ENCODE data around the gene IZUMO2. TPM values are rescaled to one million over a fixed set of nuclear protein-coding genes. Genes with fewer than 3 reads are reported as not detected.
"Not testable (repeated sequence)": the region's sequence is repeated elsewhere in the genome, so short reads cannot be mapped to it uniquely, and the experiment has no call there.

Gene IZUMO2
- total RNA-seq, 1 experiment from 2014 or later, result not detected

- intact Hi-C loops (cut with micrococcal nuclease; ENCODE audit: unreplicated experiment); H3K4me1 ChIP-seq (ENCODE audit: control insufficient read depth, insufficient read depth, low read length); H3K27me3 ChIP-seq (ENCODE audit: control insufficient read depth, insufficient read depth, low read length); H3K36me3 ChIP-seq (ENCODE audit: control insufficient read depth, insufficient read depth, low read length); ATAC-seq; H3K4me3 ChIP-seq (ENCODE audit: low read depth in 2 of 2, low read length in 2 of 2); DNase-seq (ENCODE audit: low read depth, low spot score); in situ Hi-C loops (cut with HindIII; ENCODE audit: low pct_unique_long_range_greater_than_20kb, low sequenced_read_pairs); POLR2A ChIA-PET; BruUV-seq (replicated peaks); H3K9me3 ChIP-seq (ENCODE audit: control insufficient read depth, insufficient read depth, low read depth, low read length); H3K27ac ChIP-seq (ENCODE audit: low read length); CTCF ChIA-PET: not testable (repeated sequence)
Observed at GRCh38 chr19:50140118-50140845, 22.8 kb downstream of the IZUMO2 start.

- H3K27me3 ChIP-seq (ENCODE audit: control insufficient read depth, insufficient read depth, low read length); H3K4me1 ChIP-seq (ENCODE audit: control insufficient read depth, insufficient read depth, low read length); intact Hi-C loops (cut with micrococcal nuclease; ENCODE audit: unreplicated experiment); DNase-seq (ENCODE audit: low read depth, low spot score); H3K36me3 ChIP-seq (ENCODE audit: control insufficient read depth, insufficient read depth, low read length); H3K27ac ChIP-seq (ENCODE audit: low read length); BruUV-seq (replicated peaks); POLR2A ChIA-PET; H3K9me3 ChIP-seq (ENCODE audit: control insufficient read depth, insufficient read depth, low read depth, low read length); in situ Hi-C loops (cut with HindIII; ENCODE audit: low pct_unique_long_range_greater_than_20kb, low sequenced_read_pairs): not testable (repeated sequence)
- CTCF ChIA-PET, result interaction anchor here (0.7 kb wide), 1 partner anchor 199 kb away, joined by 3 read pairs; no protein-coding TSS in a partner anchor
- H3K4me3 ChIP-seq (ENCODE audit: low read depth in 2 of 2, low read length in 2 of 2), result peak overlapping the region; percentile 22 to 36
- ATAC-seq, result peak; percentile 87
Observed at GRCh38 chr19:50136603-50137365, 26.3 kb downstream of the IZUMO2 start.

GRCh38 chr19:50135856-50136602 is 27.1 kb downstream of the IZUMO2 start:
- H3K9me3 ChIP-seq (ENCODE audit: control insufficient read depth, insufficient read depth, low read depth, low read length); H3K4me3 ChIP-seq (ENCODE audit: low read depth in 2 of 2, low read length in 2 of 2); H3K36me3 ChIP-seq (ENCODE audit: control insufficient read depth, insufficient read depth, low read length); DNase-seq (ENCODE audit: low read depth, low spot score); H3K27ac ChIP-seq (ENCODE audit: low read length); ATAC-seq; intact Hi-C loops (cut with micrococcal nuclease; ENCODE audit: unreplicated experiment); H3K27me3 ChIP-seq (ENCODE audit: control insufficient read depth, insufficient read depth, low read length); in situ Hi-C loops (cut with HindIII; ENCODE audit: low pct_unique_long_range_greater_than_20kb, low sequenced_read_pairs); H3K4me1 ChIP-seq (ENCODE audit: control insufficient read depth, insufficient read depth, low read length); BruUV-seq (replicated peaks): not testable (repeated sequence)
- POLR2A ChIA-PET, result interaction anchor here (0.6 kb wide), 1 partner anchor 107 kb away, joined by 6 read pairs; no protein-coding TSS in a partner anchor
- peak; percentile 19; the same call in 1 of the 2 replicates for TF ChIP-seq CTCF (IDR thresholded peaks at IDR 0.05)
- CTCF ChIA-PET, result interaction anchor here (0.7 kb wide), 1 partner anchor 198 kb away, joined by 3 read pairs; no protein-coding TSS in a partner anchor

GRCh38 chr19:50134777-50135719 is 28.0 kb downstream of the IZUMO2 start:
- H3K27ac ChIP-seq (ENCODE audit: low read length); H3K27me3 ChIP-seq (ENCODE audit: control insufficient read depth, insufficient read depth, low read length); in situ Hi-C loops (cut with HindIII; ENCODE audit: low pct_unique_long_range_greater_than_20kb, low sequenced_read_pairs); H3K36me3 ChIP-seq (ENCODE audit: control insufficient read depth, insufficient read depth, low read length); CTCF ChIA-PET; intact Hi-C loops (cut with micrococcal nuclease; ENCODE audit: unreplicated experiment); H3K4me1 ChIP-seq (ENCODE audit: control insufficient read depth, insufficient read depth, low read length); H3K9me3 ChIP-seq (ENCODE audit: control insufficient read depth, insufficient read depth, low read depth, low read length); ATAC-seq; H3K4me3 ChIP-seq (ENCODE audit: low read depth in 2 of 2, low read length in 2 of 2); DNase-seq (ENCODE audit: low read depth, low spot score); BruUV-seq (replicated peaks): not testable (repeated sequence)
- POLR2A ChIA-PET, result interaction anchor here (0.6 kb wide), 1 partner anchor 107 kb away, joined by 6 read pairs; no protein-coding TSS in a partner anchor

Measured in Panc1 (cell line).